IMR-90 (cell line): ENCODE results near the gene RALGPS1. TPM values are rescaled to one million over a fixed set of nuclear protein-coding genes. Genes with fewer than 3 reads are reported as not detected.

Source experiments
- polyA plus RNA-seq, 3 experiments: library from polyadenylated mRNA; depleted of rRNA; stranded (reverse); fragments of >200 nt; gene quantifications; 2 replicates each; pipeline ENCODE4 v1.2.3, GENCODE V29; 2012; ENCODE audit warnings: low replicate concordance in 1 of 3
- total RNA-seq: library from RNA; depleted of rRNA; stranded (reverse); fragments of >200 nt; gene quantifications from 2 replicates; pipeline ENCODE4 v1.2.3, GENCODE V29; 2012
- TF ChIP-seq, protein P1 (sequence below): conservative IDR thresholded peaks from 2 replicates; pipeline ENCODE4 v1.5.1; 2012; ENCODE audit warnings: mild to moderate bottlenecking, low read depth, low read length, improper control_type of control experiment

The RALGPS1 gene
- total and polyA plus RNA-seq, 2 of the 4 experiments (the other 2 are of a cell fraction), result 0.90 to 2.8 TPM

DNA sequence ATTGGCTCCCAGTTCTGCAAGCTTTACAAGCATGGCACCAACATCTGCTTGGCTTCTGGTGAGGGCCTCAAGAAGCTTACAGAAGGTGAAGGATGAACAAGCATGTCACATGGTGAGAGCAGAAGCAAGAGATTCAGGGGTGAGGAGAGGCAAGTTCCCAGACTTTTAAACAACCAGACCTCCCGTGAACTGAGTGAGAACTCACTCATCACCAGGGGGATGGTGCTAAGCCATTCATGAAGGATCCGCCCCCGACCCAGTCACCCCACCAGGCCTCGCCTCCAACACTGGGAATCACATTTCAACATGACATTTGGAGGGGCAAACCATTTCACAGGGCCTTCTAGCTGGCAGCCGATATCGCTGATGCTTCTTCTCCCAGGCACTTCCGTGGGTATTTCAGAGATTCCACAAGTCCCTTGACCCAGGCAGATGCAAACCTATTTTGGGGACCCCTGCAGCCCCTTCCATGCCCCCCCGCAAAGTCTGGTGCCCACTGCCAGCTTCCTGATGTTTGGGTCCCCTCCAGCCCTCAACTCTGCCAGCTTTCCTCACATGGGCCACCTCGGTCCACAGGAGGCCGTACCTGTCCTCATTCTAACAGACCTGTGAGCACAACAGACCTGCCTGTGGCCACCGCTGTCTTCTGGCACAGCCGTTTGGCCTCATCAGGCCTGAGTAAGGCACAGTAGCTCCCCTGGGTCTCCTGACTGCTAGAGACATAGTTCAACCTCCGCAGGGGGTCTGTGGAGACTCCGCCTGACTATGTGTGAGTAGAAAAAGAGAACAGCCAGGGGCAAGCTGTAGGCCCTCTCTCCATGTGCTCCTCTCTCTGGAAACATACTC is 268.5 kb downstream of the RALGPS1 start (continued):
- TF ChIP-seq, protein P1, sequence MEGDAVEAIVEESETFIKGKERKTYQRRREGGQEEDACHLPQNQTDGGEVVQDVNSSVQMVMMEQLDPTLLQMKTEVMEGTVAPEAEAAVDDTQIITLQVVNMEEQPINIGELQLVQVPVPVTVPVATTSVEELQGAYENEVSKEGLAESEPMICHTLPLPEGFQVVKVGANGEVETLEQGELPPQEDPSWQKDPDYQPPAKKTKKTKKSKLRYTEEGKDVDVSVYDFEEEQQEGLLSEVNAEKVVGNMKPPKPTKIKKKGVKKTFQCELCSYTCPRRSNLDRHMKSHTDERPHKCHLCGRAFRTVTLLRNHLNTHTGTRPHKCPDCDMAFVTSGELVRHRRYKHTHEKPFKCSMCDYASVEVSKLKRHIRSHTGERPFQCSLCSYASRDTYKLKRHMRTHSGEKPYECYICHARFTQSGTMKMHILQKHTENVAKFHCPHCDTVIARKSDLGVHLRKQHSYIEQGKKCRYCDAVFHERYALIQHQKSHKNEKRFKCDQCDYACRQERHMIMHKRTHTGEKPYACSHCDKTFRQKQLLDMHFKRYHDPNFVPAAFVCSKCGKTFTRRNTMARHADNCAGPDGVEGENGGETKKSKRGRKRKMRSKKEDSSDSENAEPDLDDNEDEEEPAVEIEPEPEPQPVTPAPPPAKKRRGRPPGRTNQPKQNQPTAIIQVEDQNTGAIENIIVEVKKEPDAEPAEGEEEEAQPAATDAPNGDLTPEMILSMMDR, result no peak
